Pons (tissue), 1 donor: ENCODE measurements around the gene PCF11.
"Not testable (repeated sequence)": the region's sequence is repeated elsewhere in the genome, so short reads cannot be mapped to it uniquely, and the experiment has no call there.

Experiments used
- DNase-seq: peaks from one replicate; pipeline ENCODE4 v3.0.0-alpha.2; 2016; ENCODE audit warnings: low spot score

Gene PCF11, protein sequence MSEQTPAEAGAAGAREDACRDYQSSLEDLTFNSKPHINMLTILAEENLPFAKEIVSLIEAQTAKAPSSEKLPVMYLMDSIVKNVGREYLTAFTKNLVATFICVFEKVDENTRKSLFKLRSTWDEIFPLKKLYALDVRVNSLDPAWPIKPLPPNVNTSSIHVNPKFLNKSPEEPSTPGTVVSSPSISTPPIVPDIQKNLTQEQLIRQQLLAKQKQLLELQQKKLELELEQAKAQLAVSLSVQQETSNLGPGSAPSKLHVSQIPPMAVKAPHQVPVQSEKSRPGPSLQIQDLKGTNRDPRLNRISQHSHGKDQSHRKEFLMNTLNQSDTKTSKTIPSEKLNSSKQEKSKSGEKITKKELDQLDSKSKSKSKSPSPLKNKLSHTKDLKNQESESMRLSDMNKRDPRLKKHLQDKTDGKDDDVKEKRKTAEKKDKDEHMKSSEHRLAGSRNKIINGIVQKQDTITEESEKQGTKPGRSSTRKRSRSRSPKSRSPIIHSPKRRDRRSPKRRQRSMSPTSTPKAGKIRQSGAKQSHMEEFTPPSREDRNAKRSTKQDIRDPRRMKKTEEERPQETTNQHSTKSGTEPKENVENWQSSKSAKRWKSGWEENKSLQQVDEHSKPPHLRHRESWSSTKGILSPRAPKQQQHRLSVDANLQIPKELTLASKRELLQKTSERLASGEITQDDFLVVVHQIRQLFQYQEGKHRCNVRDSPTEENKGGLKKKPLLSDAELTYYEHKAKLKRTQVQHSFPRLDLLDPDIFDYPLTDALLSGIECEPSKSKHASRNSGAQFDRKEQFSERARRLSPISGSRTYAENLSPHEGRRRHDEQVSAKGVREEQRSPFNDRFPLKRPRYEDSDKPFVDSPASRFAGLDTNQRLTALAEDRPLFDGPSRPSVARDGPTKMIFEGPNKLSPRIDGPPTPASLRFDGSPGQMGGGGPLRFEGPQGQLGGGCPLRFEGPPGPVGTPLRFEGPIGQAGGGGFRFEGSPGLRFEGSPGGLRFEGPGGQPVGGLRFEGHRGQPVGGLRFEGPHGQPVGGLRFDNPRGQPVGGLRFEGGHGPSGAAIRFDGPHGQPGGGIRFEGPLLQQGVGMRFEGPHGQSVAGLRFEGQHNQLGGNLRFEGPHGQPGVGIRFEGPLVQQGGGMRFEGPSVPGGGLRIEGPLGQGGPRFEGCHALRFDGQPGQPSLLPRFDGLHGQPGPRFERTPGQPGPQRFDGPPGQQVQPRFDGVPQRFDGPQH (N-terminal part only)

DNA sequence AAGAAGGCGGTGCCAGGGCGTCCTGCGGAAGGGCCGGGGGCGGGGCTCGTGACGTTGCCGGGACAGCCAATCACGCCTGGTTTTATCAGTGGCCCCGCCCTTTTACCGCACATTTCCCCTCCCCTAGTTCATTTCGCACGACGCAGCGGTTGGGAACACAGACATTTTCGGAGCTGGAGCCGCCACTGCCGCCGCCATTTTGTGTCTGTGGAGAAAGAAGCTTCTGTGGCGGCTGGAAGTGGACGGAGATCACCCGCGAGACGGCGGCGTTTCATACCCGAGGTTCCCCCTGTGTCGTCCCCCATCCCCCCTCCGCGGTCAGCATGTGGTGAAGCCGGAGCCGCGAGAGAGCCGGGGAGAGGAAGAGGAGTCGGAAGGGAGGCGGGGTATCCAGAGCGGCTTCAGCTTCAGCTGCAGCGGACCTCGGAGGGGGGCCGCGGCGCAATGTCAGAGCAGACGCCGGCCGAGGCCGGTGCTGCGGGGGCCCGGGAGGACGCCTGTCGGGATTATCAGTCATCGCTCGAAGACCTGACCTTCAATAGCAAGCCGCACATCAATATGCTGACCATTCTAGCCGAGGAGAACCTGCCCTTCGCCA lies at the start of gene PCF11:
Gene PCF11 (plus strand): TSS at position 136 of the 598 bp plus-strand sequence. CDS start 309 bp downstream, at position 445.
- DNase-seq = no peak

DNA sequence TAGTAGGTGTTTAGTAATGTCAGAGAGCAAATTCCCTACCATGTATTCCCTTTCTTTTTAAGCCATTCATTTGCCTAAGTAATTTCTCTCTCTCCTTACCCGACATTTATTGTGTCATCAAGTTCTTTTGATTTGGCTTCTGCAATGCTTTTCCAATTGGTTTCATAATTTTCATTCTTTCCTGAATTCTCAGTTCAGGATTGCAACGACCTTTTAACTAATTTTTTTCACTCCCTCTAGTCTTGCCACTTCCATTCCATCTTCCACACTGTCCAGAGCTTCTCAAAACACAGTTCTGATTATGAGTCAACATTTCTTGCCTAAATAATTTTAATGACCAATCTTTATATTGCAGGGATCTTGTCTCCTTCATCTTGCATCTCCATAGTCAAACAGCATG lies 44.0 kb upstream of the PCF11 start:
- DNase-seq = no peak

DNA sequence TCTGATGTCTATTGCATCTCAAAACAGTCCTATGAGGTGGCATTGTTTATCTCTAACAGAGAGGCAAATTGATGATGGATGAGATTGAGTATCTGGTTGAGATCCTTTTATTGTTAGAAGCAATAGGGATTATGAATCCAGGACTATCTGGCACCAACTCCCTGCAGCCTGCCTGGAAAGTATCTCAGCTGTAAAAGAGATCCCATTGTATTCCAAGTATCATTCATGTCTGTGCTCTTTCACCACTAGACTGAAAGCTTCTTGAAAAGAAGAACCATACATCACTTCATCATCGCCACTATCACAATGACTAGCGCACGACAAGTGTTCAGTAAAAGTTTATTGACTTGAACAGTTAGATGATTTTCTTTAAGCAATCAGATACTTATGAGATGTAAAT lies 41.9 kb upstream of the PCF11 start:
- DNase-seq = peak; percentile 40

DNA sequence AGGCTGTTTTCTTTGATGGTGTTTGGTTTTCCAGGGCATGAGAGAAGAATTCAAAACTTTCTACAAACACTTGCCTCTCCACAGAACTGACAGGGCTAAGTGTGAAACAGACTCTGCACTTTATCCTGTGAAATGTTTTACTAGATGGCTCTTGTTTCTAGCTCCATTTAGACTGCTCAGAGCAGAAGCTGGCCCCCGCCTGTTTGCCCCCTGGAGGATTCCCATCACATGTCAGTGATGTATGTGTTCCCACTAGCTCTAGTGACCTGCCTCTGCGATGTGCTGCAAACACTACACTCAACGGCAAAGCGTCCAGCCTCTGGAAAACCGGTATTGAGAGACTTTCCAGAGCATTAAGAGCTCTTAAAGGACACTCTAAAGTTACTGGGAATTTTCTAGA lies 41.4 kb upstream of the PCF11 start:
- DNase-seq = no peak

DNA sequence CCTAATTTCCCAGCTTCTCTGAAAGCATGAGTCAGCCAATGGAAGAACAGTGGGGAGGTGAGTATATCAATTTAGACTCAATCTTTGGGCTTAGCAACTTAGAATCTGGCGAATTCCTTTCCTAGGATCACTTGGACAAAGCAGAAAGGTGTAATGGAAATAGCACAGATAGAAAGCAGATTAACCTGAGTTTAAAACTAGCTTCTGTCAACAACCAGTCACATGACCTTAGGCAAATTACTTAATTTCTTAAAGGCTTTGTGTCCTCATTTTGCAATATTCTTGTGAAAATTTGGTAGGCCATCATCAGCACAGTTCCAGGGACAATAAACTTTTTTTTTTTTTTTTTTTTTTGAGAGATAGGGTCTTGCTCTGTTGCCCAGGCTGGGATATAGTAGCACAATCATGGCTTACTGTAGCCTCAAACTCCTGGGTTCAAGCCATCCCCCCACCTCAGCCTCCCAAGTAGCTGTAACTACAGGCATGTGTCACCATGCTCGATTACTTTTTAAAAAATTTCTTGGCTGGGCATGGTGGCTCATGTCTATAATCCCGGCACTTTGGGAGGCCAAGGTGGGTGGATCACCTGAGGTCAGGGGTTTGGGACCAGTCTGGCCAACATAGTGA lies 40.8 kb upstream of the PCF11 start:
- no peak for DNase-seq

DNA sequence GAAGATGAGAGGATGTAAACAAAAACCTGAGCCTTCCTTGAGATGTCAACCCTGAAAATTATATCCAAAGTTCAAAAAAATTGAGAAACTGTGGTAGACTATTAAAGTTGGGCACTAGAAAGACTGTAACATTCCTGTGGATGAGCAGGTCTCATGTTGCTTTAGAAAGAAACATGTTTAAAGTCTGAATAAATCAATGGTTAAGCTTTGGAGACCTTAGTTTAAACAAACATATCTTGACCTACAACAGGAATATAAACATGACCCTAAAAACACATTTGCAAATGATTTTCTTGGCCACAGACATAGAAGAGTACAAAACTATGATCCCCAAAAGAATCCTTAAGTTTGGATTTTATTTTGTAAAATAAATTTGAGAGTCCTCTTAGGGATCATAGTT lies 38.1 kb upstream of the PCF11 start:
- DNase-seq = no peak

DNA sequence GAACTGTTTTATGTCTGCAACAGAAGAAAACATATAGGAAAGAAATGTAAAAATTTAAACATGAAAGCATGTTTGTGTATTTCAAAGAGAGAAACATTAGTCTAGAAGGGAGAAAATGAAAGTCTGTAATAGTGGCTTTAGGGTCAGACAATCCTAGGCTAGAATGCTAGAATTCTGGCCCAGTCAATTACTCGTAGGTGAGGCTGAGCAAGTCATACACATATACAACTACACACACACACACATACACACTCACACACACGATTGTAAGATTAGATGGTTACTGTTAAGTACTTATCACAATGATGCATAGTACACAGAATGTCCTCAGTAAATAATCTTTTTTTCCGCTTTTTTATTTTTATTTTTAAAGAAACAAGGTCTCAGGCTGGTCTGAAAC lies 37.7 kb upstream of the PCF11 start:
- no peak for DNase-seq

DNA sequence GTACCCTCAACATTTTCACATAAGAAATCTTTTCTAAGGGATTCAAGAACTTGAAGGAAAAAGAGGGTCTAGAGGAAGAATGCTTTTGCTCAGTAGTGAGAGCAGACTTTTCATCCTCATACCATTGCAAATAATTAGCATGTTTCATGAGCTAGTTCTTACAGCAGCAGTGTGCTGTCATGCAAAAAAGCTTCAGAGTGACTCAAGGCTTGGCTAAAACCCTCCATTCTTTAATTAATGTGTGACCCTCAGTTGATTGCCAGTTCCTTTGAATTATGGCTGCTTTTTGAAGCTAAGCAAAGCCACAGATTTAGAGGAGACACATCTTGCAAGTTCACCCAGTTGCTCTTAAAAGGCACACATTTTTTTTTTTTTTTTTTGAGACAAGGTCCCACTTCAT lies 36.6 kb upstream of the PCF11 start:
- no peak for DNase-seq

DNA sequence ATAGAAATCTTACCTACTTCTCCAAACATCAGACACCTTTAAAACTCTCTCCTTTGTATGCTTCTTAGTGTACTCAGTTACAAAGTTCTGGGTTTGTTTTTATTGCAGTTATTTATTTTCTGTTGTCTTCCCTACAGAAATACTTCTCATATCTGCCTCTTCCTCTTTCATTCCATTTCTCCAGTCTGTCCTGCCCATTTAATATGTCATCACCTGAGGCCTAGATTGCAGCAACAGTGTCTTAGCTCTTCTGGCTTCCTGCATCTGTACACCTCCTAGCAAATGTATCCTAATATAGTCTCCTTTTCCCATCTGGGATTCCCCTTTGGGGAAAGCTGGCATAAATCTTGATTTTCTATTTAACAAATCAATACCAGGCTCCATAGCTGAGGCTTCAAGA lies 34.9 kb upstream of the PCF11 start:
- DNase-seq = no peak

DNA sequence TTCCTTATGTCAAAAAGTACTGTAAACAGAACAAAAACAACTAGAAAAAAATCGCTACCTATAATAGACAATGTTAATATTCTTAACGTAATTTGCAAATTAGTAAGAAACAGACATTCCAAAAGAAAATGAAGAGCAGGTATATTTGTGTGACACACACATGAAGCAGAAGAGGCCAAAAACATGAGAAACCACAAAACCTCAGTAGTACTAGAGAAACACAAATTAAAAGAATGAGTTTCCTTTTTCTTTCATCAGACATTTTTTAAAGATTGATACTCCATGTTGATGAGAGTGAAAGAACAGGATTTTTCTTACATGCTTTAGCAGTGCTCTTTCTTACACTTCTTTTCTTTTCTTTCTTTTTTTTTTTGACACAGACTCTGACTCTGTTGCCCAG lies 34.2 kb upstream of the PCF11 start:
- DNase-seq = no peak

DNA sequence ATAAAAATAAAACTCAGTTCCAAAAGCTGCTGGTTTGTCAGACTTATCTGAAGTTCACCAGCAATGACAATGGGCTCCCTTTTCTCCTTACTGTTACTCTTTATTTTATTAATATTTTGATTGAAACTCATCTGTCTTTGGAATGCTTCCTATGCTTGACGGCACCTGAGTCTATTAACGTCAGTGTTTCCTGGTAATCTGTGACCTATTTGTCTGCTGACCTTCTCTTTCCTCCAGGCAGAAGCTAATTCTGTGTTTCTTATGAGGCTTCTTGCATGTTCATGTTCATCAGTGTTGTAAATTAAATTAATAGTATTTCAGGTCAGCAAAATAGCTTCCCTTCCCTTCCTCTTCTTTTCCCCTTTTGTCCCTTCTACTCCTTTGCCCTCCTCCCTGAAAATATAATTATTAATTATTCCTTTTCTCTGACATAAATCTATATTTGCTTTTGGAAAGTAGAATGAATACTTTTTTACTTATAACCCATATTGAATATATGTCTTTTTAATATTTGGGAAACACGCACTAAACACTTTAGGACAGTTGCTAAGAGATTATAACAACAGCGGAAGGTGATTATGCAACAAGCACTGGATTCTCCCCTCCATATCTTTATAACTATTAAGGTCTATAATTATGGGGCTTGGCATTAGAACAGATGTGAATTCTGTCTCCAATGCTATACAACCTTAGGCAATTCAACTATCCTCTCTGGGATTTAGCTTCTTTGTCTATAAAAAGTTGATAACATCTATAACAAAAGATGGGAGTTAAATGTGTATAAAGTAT lies 32.1 kb upstream of the PCF11 start:
- DNase-seq = no peak

DNA sequence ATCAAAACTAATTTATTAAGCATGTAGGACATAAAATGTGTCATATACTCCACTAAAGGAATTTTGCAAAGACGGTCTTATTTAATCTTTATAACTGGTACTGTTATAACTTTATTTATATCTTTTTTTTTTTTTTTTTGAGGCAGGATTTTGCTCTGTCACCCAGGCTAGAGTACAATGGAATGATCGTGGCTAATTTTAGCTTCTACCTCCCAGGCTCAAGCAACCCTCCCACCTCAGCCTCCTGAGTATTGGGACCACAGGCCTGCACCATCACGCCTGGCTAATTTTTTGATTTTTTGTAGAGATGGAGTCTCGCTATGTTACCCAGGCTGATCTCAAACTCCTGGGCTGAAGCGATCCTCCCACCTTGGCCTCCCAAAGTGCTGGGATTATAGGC lies 31.4 kb upstream of the PCF11 start:
- no peak for DNase-seq

DNA sequence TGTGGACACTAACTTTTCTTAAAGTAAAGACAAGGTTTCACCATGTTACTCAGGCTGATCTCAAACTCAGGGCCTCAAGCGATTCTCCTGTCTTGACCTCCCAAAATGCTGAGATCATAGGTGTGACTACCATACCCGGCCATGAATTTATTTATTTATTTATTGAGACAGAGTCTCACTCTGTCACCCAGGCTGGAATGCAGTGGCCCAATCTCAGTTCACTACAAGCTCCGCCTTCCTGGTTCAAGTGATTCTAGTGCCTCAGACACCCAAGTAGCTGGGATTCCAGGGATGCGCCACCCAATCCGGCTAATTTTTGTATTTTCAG lies 29.7 kb upstream of the PCF11 start:
- no peak for DNase-seq

DNA sequence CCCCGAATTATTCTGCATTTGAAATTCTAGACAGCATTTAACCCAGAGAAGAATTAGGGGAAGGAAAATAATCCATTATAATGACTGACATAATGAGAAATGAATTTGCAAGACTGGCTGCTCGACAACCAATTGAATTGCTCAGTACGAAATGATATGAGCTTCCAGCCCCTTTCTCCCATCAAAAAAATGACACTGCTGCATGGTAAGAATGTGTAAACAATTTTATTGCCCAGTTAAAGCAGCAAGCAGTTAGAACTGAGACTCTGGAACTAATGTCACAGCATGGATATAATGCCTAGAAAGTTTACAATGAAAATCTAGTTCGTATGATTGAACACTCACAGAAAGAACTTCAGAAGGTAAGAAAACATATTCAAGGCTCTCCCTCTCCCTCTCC lies 24.7 kb upstream of the PCF11 start:
- DNase-seq = no peak

DNA sequence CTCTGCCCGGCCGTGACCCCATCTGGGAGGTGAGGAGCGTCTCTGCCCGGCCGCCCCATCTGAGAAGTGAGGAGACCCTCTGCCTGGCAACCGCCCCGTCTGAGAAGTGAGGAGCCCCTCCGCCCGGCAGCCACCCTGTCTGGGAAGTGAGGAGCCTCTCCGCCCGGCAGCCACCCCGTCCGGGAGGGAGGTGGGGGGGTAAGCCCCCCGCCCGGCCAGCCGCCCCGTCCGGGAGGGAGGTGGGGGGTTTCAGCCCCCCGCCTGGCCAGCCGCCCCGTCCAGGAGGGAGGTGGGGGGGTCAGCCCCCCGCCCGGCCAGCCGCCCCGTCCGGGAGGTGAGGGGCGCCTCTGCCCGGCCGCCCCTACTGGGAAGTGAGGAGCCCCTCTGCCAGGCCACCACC lies 23.7 kb upstream of the PCF11 start:
- DNase-seq = not testable (repeated sequence)

DNA sequence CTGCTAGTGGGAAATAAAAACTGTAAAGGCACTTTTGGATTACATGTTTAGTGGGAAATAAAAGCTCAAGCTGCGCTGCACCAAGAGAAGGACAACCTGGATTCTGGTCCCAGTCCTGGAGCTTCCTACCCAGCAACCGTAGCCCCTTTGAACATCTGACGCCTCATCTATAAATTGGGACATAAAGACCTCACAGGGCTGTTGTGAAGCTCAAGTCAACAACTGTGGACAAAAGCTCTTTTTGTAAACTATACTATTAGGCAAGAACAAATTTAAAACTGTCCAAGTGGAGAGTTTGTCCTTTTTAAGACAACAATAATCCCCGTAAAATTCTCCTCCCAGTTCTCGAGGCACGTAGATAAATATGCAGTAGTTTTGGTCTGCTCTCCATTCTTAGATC lies 17.6 kb upstream of the PCF11 start:
- DNase-seq = no peak

DNA sequence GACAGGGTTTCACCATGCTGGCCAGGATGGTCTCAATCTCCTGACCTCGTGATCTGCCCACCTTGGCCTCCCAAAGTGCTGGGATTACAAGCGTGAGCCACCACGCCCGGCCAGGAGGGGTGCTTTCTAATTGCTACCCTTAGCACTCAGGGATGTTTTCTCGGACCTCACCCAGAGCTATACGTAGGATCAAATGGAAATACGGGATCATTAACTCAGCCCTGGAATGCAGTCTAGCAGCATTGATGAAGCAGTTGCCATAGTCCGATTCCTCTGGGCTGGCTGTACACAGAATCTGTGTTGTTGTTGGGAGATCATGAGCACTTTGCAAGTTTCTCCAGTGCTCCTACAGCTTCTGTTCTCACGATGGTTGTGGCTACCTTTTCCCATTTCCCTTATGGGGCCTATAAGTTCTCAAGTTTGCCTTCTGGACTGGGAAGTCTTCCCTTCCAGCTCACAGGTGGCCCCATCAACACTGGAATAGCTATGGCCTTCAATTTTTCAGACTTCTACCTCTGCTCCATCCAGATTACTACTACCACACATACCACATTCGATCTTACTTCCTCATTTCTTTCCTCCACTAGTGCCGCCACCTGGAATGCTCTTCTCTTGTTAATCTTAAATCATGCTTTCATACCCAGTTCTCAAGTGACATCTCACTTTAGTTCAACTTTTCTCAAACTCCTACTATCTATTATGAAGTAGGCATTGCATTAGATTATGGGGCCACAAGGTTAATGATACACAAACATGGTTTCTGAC lies 16.1 kb upstream of the PCF11 start:
- DNase-seq = no peak

DNA sequence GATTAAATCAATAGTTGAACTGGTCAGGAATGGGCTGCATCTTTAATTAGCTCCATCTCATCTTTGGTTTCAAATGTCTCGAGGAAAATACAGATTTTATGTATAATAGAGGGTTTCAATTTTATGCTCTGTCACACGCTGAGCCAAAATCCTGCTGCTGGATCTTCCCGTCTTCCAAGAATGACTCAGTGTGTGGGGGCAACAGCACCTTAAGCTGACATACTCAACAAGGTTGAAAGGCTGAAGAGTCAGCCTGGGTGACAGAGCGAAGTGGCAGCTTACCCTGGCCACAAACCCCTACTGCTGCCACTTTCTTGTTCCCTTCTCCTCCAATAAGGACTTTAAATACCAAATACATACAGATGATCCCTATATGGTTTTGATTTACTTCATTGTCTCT lies 9.0 kb upstream of the PCF11 start:
- no peak for DNase-seq

DNA sequence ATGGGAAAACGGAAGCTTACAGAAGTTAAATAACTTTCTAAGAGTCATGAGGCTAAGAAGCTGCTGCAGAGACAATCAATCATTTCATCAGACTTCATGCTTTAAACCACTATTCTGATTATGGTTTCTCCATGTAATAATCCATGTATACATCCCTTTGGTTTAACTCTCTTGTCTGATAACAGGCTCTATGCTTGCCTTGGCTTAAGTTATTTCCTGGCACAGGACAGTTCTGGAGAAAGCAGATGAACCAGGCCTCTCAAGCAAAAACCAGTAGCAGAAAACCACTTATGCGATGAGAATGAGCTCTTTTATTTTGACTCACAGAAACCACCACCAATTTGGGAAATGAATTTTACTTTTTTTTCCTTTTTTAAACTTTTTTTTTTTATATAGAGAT lies 6.5 kb upstream of the PCF11 start:
- no peak for DNase-seq

DNA sequence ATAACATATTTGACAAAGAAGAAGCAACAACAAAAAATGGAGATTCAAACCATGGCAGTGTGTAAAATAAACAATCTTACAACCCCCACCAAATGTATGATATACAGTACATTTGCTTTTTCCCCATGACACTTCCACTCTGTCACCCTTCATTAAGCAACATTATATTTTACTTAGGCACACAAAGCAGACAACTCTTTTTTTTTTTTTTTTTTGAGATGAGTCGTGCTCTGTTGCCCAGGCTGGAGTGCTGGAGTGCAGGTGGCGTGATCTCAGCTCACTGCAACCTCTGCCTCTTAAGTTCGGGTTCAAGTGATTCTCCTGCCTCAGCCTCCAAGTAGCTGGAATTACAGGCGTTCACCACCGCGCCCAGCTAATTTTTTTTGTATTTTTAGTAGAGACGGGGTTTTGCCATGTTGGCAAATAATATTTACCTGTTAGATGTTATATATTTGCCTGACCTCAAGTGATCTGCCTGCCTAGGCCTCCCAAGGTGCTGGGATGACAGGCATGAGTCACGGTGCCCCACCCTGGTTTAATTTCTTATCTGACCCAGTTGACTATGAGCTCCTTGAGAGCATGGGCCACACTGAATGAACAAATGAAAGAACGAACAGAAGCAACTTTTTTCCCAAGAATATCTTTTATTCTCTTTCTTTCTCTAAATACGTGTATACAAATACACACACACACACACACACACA lies 5.5 kb upstream of the PCF11 start:
- DNase-seq = no peak
